PC-9 (cell line): ENCODE data around the gene TECPR1.

ENCODE experiments used
- CTCF ChIP-seq: fragments of 200-600 bp; sonication (generic); conservative IDR thresholded peaks from 2 replicates; pipeline ENCODE4 v1.6.1; 2017; ENCODE audit warnings: mixed run types, antibody characterized with exemption, mild to moderate bottlenecking, moderate library complexity
- EZH2 ChIP-seq: fragments of 200-600 bp; sonication (generic); IDR thresholded peaks from 2 replicates; pipeline ENCODE4 v1.8.0; 2017; ENCODE audit warnings: antibody characterized with exemption, low read depth

DNA sequence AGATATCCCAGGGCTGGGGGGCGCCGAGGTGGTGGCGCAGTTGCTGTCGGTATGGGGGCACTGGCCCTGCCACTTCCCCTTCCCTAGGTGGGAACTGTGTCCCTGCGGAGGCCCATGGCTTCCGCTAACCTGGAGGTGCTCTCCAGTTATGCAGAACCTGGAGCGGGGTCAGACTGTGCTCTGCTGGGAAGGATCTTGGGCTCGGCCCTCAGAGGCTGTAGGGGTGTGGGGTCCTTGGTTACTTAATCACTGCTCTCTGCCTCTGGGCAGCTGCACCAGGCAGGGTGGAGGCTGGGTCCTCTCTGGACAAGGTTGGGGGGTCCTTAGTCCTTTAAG is 31.8 kb upstream of the TECPR1 start:
- no peak for TF ChIP-seq EZH2
- TF ChIP-seq CTCF, result no peak
